HFFc6 (cell line): ENCODE results near the gene STK10. TPM values are rescaled to one million over a fixed set of nuclear protein-coding genes. Genes with fewer than 3 reads are reported as not detected.

ENCODE experiments used
- DNase-seq: peaks from one replicate; pipeline ENCODE4 v3.0.0-alpha.2; 2018
- H3K27ac Mint-ChIP-seq: 2 replicates; pipeline ENCODE4 v1.8.0; 2020; ENCODE audit warnings: mild to moderate bottlenecking, mixed read lengths
- H3K27me3 Mint-ChIP-seq: 2 replicates; pipeline ENCODE4 v1.8.0; 2021; ENCODE audit warnings: mild to moderate bottlenecking, moderate library complexity, mixed read lengths; ENCODE audit not compliant: insufficient read depth
- H3K36me3 Mint-ChIP-seq: 2 replicates; pipeline ENCODE4 v1.8.0; 2021; ENCODE audit warnings: low read depth, mixed read lengths
- H3K4me1 Mint-ChIP-seq: 2 replicates; pipeline ENCODE4 v1.8.0; 2020; ENCODE audit warnings: low read depth, mixed read lengths
- H3K4me3 Mint-ChIP-seq: 2 replicates; pipeline ENCODE4 v1.8.0; 2020; ENCODE audit warnings: mild to moderate bottlenecking, moderate library complexity, mixed read lengths
- H3K9me3 Mint-ChIP-seq: 2 replicates; pipeline ENCODE4 v1.8.0; 2020; ENCODE audit warnings: mild to moderate bottlenecking, mixed read lengths
- CTCF ChIP-seq: fragments of 200-600 bp; sonication (generic); IDR thresholded peaks from 2 replicates; pipeline ENCODE4 v1.5.0; 2021; ENCODE audit warnings: antibody characterized with exemption, mild to moderate bottlenecking
- total RNA-seq, 6 experiments: library from RNA; stranded (reverse); fragmentation: NEBNext Ultra II Directional; extraction: Animal tissue kit (Norgen Biotek cat#: 25700); gene quantifications; 2 replicates in 1 of 6; 3 replicates in 5 of 6; pipeline ENCODE4 v1.2.3, GENCODE V29; 2021

STK10 gene
- total RNA-seq, 6 experiments from 2014 or later, result 39.8 to 51.6 (median 47.5) TPM

DNA sequence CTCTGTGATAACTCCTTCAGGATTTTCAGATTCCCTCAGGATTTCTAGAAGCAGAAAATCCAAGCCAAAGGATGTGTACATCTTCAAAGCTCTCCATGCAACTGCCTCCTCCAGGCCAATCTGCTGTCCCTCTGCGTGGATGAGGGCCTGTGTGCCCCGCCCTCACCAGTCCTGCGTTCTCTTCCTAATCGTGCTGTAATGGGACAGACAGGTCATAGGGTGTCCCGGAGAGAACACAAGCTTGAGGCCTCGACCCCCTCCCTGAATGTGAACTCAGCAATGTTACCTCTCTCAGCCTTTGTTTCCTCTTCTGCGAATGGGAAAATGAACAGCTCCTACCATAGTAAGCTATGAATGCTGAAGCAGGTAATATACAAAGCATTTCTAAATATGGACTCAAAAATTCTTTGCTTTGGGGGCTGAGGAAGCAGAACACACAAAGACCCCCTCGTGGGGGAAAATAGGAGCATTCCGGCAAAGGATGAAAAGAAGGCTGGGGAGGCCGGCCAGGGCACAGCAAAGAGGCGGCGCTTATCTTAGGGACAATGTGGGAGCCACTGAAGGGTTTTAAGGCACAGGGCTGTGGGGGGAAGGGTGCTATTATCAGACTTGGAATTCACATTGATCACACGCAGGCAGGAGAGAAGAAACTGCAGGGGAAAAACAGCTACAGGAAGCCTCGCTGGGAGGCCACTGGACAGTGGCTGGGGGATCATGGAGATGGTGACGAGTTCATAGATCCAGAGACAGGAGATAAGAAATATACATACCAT, 124.4 kb downstream of the STK10 start:
- Mint-ChIP-seq H3K36me3 (peaks cover 38% of the 10 kb centered on the region), H3K4me3 (no peak overlapping the region), H3K27ac (no peak overlapping the region), H3K9me3 (no peaks in the 10 kb centered on the region), H3K27me3 (no peaks in the 10 kb centered on the region), H3K4me1 (peaks cover 11% of the 10 kb centered on the region)
- no peak for TF ChIP-seq CTCF
- no peak for DNase-seq

- Mint-ChIP-seq H3K36me3 (peaks cover 34% of the 10 kb centered on the region), H3K27ac (no peak overlapping the region), H3K4me3 (no peak overlapping the region), H3K9me3 (no peaks in the 10 kb centered on the region), H3K27me3 (peaks cover 3% of the 10 kb centered on the region; the same call in 1 of the 2 replicates), H3K4me1 (no peaks in the 10 kb centered on the region)
- DNase-seq, result no peak
- peak; percentile 81 for TF ChIP-seq CTCF
Measured at GRCh38 chr5:172059661-172060100, 128.3 kb downstream of the STK10 start.

DNA sequence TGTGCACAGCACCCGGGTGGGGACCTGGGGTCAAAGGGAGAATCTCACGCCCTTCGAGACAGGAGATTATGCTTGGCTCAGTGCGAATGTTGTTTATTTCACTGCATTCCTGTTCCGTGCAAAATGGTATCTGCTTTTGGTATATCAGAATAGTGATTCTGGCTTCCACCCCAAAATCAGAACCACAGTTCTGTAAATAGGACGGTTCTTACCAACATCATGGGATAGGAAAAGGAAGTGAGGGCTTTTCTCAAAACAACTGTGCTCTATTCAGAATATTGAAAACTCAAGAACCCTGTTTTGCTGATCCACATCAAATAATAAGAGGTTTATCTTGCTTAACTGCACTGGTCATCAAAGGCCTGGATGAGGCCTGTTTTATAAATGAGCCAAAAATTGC, 129.9 kb downstream of the STK10 start:
- no peak overlapping the region for H3K4me3 Mint-ChIP-seq
- TF ChIP-seq CTCF, result no peak
- no peaks in the 10 kb centered on the region for H3K4me1 Mint-ChIP-seq
- no peak for DNase-seq
- H3K9me3 Mint-ChIP-seq, result no peaks in the 10 kb centered on the region
- H3K36me3 Mint-ChIP-seq, result peaks cover 22% of the 10 kb centered on the region
- peaks cover 3% of the 10 kb centered on the region; the same call in 1 of the 2 replicates for H3K27me3 Mint-ChIP-seq
- no peak overlapping the region for H3K27ac Mint-ChIP-seq

DNA sequence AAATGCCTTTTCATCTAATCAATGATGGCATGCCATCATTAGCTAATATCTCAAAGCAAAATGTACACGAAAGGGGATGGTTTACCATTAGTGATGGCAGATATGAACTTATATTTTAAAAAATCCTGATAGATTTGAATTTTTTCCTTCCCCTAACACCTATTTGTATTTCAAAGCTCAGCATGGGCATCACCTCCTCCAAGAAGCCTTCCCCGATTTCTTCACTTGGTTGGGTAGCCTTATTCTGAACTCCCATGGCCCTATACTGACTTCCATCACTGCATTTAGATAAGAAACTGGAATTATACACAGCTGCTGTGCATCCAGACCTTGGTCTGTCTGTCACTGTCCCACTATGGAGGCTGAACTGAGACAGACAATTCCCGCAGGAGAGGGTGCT, 132.0 kb downstream of the STK10 start:
- Mint-ChIP-seq H3K4me1 (peaks cover 7% of the 10 kb centered on the region; the same call in 1 of the 2 replicates), H3K4me3 (no peak overlapping the region), H3K36me3 (peaks cover 16% of the 10 kb centered on the region), H3K27me3 (peaks cover 3% of the 10 kb centered on the region; the same call in 1 of the 2 replicates), H3K9me3 (no peaks in the 10 kb centered on the region), H3K27ac (no peak overlapping the region)
- no peak for TF ChIP-seq CTCF
- no peak for DNase-seq

GRCh38 chr5:172055421-172055820, 132.6 kb downstream of the STK10 start:
- peaks cover 15% of the 10 kb centered on the region for H3K36me3 Mint-ChIP-seq
- no peak overlapping the region for H3K4me3 Mint-ChIP-seq
- peaks cover 6% of the 10 kb centered on the region; the same call in 1 of the 2 replicates for H3K27me3 Mint-ChIP-seq
- H3K9me3 Mint-ChIP-seq, result no peaks in the 10 kb centered on the region
- H3K27ac Mint-ChIP-seq, result no peak overlapping the region
- no peak for DNase-seq
- TF ChIP-seq CTCF, result no peak
- H3K4me1 Mint-ChIP-seq, result peaks cover 7% of the 10 kb centered on the region; the same call in 1 of the 2 replicates
